IMR-90 (cell line): ENCODE measurements around the gene ACAT2. TPM values are rescaled to one million over a fixed set of nuclear protein-coding genes. Genes with fewer than 3 reads are reported as not detected.
"Not testable (repeated sequence)": the region's sequence is repeated elsewhere in the genome, so short reads cannot be mapped to it uniquely, and the experiment has no call there.

Experiments
- ATAC-seq: fragments of 200-7000 bp; cut with Tn5 transposase; 2 replicates; pipeline ENCODE4 v1.9.1; 2020; ENCODE audit warnings: low read depth, mild to moderate bottlenecking, moderate library complexity
- BruUV-seq: library from RNA; stranded (reverse); fragments of 400-500 nt; replicated peaks from 2 replicates; lab custom pipeline; 2021; lab: Mats Ljungman, UMichigan
- CTCF ChIA-PET: fragments of 300-600 bp; formaldehyde crosslinking; extraction: SDS; loops from one replicate; lab custom pipeline; 2021; ENCODE audit warnings: antibody characterized with exemption; lab: Yijun Ruan, JAX
- POLR2A ChIA-PET: fragments of 300-600 bp; sonication (Branson Sonifier 250); formaldehyde crosslinking; loops from one replicate; lab custom pipeline; 2022; ENCODE audit warnings: antibody characterized with exemption; ENCODE audit not compliant: unreplicated experiment; lab: Charles Lee
- DNase-seq: peaks from one replicate; pipeline ENCODE4 v3.0.0; 2013
- H2AFZ ChIP-seq: replicated peaks from 2 replicates; pipeline ENCODE3; 2013; ENCODE audit warnings: low read length, mild to moderate bottlenecking; ENCODE audit not compliant: poor library complexity
- H2AK5ac ChIP-seq: 2 replicates; pipeline ENCODE4 v1.6.1; 2013; ENCODE audit warnings: low read depth, low read length, inconsistent platforms
- H2AK9ac ChIP-seq: replicated peaks from 2 replicates; pipeline ENCODE3; 2013; ENCODE audit warnings: mild to moderate bottlenecking, low read depth, low read length, moderate library complexity; ENCODE audit not compliant: poor library complexity
- H2BK120ac ChIP-seq: 2 replicates; pipeline ENCODE4 v1.6.1; 2013; ENCODE audit warnings: low read depth, low read length, inconsistent platforms
- H2BK15ac ChIP-seq: 3 replicates; pipeline ENCODE4 v1.6.1; 2013; ENCODE audit warnings: low read depth, low read length, inconsistent platforms
- H2BK20ac ChIP-seq: 2 replicates; pipeline ENCODE4 v1.6.1; 2013; ENCODE audit warnings: low read depth, mild to moderate bottlenecking, inconsistent platforms, low read length, moderate library complexity
- H2BK5ac ChIP-seq: 2 replicates; pipeline ENCODE4 v1.6.1; 2013; ENCODE audit warnings: mild to moderate bottlenecking, low read depth, low read length, inconsistent platforms; ENCODE audit not compliant: poor library complexity, severe bottlenecking
- H3K14ac ChIP-seq: replicated peaks from 2 replicates; pipeline ENCODE4 v1.6.1; 2013; ENCODE audit warnings: low read depth, low read length, inconsistent platforms
- H3K18ac ChIP-seq: 2 replicates; pipeline ENCODE4 v1.6.1; 2013; ENCODE audit warnings: low read depth, low read length, control low read depth
- H3K23ac ChIP-seq: 2 replicates; pipeline ENCODE4 v1.6.1; 2013; ENCODE audit warnings: low read depth, low read length, inconsistent platforms
- H3K27ac ChIP-seq: 2 replicates; pipeline ENCODE4 v1.5.1; 2013; ENCODE audit warnings: mild to moderate bottlenecking, control low read depth, low read length; ENCODE audit not compliant: insufficient read depth
- H3K27me3 ChIP-seq: 2 replicates; pipeline ENCODE4 v1.6.1; 2013; ENCODE audit warnings: low read length; ENCODE audit not compliant: control insufficient read depth, insufficient read depth
- H3K36me3 ChIP-seq: 2 replicates; pipeline ENCODE4 v1.6.1; 2013; ENCODE audit warnings: low read length, mixed read lengths; ENCODE audit not compliant: control insufficient read depth, insufficient read depth
- H3K4ac ChIP-seq: 2 replicates; pipeline ENCODE4 v1.6.1; 2013; ENCODE audit warnings: low read depth, low read length, inconsistent platforms
- H3K4me1 ChIP-seq: 2 replicates; pipeline ENCODE4 v1.6.1; 2013; ENCODE audit warnings: low read length, mixed read lengths; ENCODE audit not compliant: control insufficient read depth, insufficient read depth
- H3K4me2 ChIP-seq: 2 replicates; pipeline ENCODE4 v1.6.1; 2013; ENCODE audit warnings: low read depth, mild to moderate bottlenecking, control low read depth, low read length, moderate library complexity
- H3K4me3 ChIP-seq: 2 replicates; pipeline ENCODE4 v1.5.1; 2013; ENCODE audit warnings: low read depth, mild to moderate bottlenecking, control low read depth, low read length, moderate library complexity; ENCODE audit not compliant: insufficient read depth
- H3K56ac ChIP-seq: 2 replicates; pipeline ENCODE4 v1.6.1; 2013; ENCODE audit warnings: low read length, inconsistent platforms; ENCODE audit not compliant: insufficient read depth; ENCODE audit errors: extremely low read depth
- H3K79me1 ChIP-seq, 2 experiments: 2 replicates each; pipeline ENCODE4 v1.6.1; 2013; ENCODE audit warnings: low read length in 2 of 2, inconsistent platforms in 1 of 2, low read depth in 1 of 2
- H3K9ac ChIP-seq: 2 replicates; pipeline ENCODE4 v1.6.1; 2013; ENCODE audit warnings: low read depth, low read length, control low read depth
- H3K9me1 ChIP-seq: 2 replicates; pipeline ENCODE4 v1.6.1; 2013; ENCODE audit warnings: low read length, inconsistent platforms; ENCODE audit not compliant: insufficient read depth
- H3K9me3 ChIP-seq: 2 replicates; pipeline ENCODE4 v1.6.1; 2013; ENCODE audit warnings: low read length; ENCODE audit not compliant: control insufficient read depth, insufficient read depth
- H4K20me1 ChIP-seq: 2 replicates; pipeline ENCODE4 v1.6.1; 2013; ENCODE audit warnings: low read length, inconsistent platforms; ENCODE audit not compliant: insufficient read depth
- H4K5ac ChIP-seq: 2 replicates; pipeline ENCODE4 v1.6.1; 2013; ENCODE audit warnings: mild to moderate bottlenecking, low read depth, low read length, control low read depth
- H4K8ac ChIP-seq, 2 experiments: 2 replicates each; pipeline ENCODE4 v1.6.1; 2013; ENCODE audit warnings: low read depth in 2 of 2, low read length in 2 of 2, control low read depth in 1 of 2, inconsistent platforms in 1 of 2
- H4K91ac ChIP-seq: 2 replicates; pipeline ENCODE4 v1.6.1; 2013; ENCODE audit warnings: low read depth, low read length, inconsistent platforms; ENCODE audit not compliant: insufficient read depth
- WGBS, 2 experiments: methylation state at CpG; one replicate each; pipeline versions ENCODE4 v1.1.5 to v1.1.7; 2013; ENCODE audit warnings: missing lambda C conversion rate in 2 of 2; ENCODE audit not compliant: insufficient read length in 1 of 2; ENCODE audit errors: extremely low coverage in 2 of 2; 5-methylcytosine and 5-hydroxymethylcytosine counted together
- dilution Hi-C: fragments of 300-500 bp; cut with HindIII; formaldehyde crosslinking; loops from one replicate; pipeline ENCODE4 v1.14.3; 2018; ENCODE audit warnings: low sequenced_read_pairs; ENCODE audit not compliant: unreplicated experiment
- in situ Hi-C: fragments of 300-500 bp; cut with MboI; formaldehyde crosslinking; loops from 3 replicates; pipeline ENCODE4 v1.14.3; 2019; ENCODE audit warnings: low sequenced_read_pairs, inconsistent platforms, mixed read lengths
- intact Hi-C: fragments of 100-400 bp; cut with micrococcal nuclease; formaldehyde crosslinking; loops from 2 replicates; pipeline ENCODE4 v1.10.0; 2022
- polyA plus RNA-seq, 3 experiments: library from polyadenylated mRNA; depleted of rRNA; stranded (reverse); fragments of >200 nt; gene quantifications; 2 replicates each; pipeline ENCODE4 v1.2.3, GENCODE V29; 2012; ENCODE audit warnings: low replicate concordance in 1 of 3
- total RNA-seq: library from RNA; depleted of rRNA; stranded (reverse); fragments of >200 nt; gene quantifications from 2 replicates; pipeline ENCODE4 v1.2.3, GENCODE V29; 2012

Gene ACAT2
- total and polyA plus RNA-seq, 2 of the 4 experiments (the other 2 are of a cell fraction), result 30.5 to 45.2 TPM

DNA sequence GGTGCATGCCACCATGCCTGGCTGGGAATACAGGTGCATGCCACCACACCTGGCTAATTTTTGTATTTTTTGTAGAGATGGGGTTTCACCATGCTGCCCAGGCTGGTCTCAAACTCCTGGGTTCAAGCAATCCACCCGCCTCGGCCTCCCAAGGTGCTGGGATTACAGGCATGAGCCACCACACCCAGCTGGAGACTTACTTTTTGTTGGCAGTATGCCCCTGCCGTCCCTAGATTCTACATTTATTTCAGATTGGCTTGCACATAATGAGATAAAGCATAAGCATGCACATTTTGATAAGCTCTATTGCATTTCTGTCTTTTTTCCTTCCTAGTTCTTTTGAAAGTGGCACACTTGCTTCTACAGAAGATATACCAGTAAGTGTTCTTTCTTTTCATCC, 54.9 kb downstream of the ACAT2 start:
- H3K36me3 ChIP-seq, H3K9ac ChIP-seq, H2BK5ac ChIP-seq, H2BK15ac ChIP-seq, ATAC-seq, H3K14ac ChIP-seq, H4K8ac ChIP-seq, POLR2A ChIA-PET, H3K79me1 ChIP-seq, H2BK20ac ChIP-seq, H3K18ac ChIP-seq, CTCF ChIA-PET, H3K4me1 ChIP-seq, H3K56ac ChIP-seq, BruUV-seq, H2BK120ac ChIP-seq, H3K4me3 ChIP-seq, H3K4ac ChIP-seq, H3K27ac ChIP-seq, H3K23ac ChIP-seq, H4K5ac ChIP-seq, H3K9me1 ChIP-seq, dilution Hi-C loops, H4K20me1 ChIP-seq, H2AK5ac ChIP-seq, intact Hi-C loops, H2AK9ac ChIP-seq, H3K9me3 ChIP-seq, DNase-seq, H2AFZ ChIP-seq, H4K91ac ChIP-seq, H3K4me2 ChIP-seq: not testable (repeated sequence)
- no CpG with 5 or more reads among the region's 3 CpGs for WGBS, 2 experiments
- peaks cover 30% of the 10 kb centered on the region for H3K27me3 ChIP-seq
- in situ Hi-C loops, result loop anchor here (25.0 kb wide), 1 partner anchor 629 kb away; no protein-coding TSS in a partner anchor
